ENCODE results near the gene LIMK2.
"Not testable (repeated sequence)": the region's sequence is repeated elsewhere in the genome, so short reads cannot be mapped to it uniquely, and the experiment has no call there.

Gene LIMK2

GRCh38 chr22:31211482-31211861 lies 626 bp upstream of the LIMK2 start:
- DNase-seq (ENCODE audit: low spot score): no peak

DNA sequence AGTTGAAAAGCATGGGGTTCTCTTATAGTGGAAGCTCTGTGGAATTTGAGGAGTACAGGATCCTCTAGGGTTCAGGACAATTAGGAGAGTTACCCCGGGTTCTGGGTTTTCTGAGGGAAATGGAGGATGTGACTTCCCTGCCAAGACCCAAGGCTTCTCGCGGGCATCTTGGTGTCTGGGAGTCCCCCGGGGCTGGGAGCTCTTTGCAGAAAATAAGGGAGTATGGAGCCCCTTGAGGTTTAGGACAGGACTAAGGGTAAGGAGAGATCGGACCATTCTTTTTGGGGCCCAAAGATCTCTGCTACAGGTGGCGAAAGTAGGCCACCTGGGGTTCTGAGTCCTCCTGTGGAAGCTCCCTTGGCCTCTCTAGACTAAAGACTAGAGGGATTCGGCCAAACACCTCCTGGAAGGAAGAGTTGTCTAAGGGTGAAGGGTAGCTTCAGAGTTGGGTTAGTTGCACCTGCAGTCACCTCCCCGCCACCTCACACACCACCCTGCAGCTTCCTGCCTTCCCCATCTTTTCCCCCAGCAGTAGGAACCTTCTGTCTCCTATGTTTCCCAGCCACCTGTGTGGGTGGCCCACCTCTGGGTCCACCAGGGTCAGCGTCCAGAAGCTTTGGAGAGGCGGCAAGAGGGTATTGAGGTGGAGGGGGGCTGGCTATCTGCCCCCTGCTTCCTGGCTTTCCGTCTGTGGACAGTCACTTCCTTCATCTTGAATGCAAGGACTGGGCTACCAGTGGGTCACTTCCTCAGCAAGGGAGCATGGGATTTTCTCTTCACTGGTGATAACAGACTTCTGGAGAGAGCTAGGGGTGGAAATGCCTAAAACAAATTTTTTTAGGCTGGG lies 908 bp downstream of the LIMK2 start:
- no peak for DNase-seq (ENCODE audit: low spot score)

DNA sequence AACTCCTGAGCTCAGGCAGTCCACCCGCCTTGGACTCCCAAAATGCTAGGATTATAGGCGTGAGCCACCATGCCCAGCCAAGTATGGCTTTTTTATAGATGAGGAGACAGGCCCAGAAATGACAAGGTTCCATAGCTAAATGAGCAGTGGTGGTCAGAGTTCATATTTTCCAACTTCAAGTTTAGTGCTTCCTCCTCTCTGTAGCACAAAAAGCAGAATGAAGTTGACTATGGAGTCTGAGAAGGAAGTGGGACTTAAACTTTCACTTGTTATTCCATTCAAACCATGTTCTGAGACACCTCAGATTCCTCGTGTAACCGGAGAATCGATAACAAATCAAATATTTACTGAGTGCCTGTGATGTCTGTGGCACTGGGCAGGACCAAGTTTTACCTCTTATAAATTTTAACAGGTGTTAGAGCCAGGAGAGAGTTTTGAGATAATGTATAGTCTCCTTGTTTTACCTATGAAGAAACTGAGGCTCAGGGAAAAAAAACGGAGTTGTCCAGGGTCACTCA lies 3.0 kb downstream of the LIMK2 start:
- no peak for DNase-seq (ENCODE audit: low spot score)

DNA sequence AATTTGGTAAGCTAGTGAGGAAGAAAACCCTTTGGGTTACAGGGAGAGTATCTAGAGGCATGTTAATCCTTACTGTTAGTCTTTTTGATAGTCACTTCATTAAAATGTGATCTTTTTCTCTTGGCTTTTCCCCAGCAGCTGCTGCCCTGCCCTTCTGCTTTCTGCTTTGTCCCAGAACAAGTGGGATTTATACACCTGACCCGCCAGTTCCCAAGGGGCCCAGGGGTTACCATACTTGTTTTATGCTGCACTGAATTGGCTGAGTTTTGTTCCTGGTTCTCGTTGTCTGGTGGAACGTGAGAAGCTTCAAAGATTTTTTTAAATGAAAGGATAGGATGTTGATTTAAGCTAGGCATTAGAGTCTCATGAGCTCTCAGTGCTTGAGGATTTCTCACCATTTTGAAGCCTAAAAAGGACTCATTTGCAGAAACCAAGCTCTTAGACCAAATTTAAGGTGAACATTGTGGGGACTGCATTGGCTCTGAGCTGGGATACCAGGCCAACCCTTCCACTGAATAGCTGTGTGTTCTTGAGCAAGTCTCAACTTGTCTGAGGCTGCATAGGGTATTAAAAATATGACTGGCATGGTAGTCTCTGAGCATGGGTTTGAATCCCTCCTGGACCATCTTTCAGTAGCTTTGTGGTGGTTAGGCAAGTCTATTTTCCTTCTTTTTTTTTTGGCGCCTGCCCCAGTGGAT lies 6.6 kb downstream of the LIMK2 start:
- no peak for DNase-seq (ENCODE audit: low spot score)

GRCh38 chr22:31221084-31221483 lies 9.0 kb downstream of the LIMK2 start:
- DNase-seq (ENCODE audit: low spot score): no peak

DNA sequence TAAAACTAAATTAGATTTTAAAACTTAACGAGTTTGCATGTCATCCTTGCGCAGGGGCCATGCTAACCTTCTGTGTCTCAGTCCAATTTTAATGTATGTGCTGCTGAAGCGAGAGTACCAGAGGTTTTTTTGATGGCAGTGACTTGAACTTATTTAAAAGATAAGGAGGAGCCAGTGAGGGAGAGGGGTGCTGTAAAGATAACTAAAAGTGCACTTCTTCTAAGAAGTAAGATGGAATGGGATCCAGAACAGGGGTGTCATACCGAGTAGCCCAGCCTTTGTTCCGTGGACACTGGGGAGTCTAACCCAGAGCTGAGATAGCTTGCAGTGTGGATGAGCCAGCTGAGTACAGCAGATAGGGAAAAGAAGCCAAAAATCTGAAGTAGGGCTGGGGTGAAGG lies 10.6 kb downstream of the LIMK2 start:
- no peak for DNase-seq (ENCODE audit: low spot score)

DNA sequence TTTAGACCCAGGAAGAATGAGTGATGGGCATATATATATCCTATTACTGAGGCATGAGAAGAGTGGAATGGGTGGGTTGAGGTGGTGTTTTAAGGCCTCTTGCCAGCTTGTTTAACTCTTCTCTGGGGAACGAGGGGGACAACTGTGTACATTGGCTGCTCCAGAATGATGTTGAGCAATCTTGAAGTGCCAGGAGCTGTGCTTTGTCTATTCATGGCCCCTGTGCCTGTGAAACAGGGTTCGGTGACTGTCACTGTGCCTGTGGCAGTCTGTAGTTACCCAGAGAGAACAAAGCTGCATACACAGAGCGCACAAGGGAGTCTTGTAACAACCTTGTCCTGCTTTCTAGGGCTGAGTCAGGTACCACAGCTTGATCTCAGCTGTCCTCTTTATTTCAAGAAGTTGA lies 11.7 kb downstream of the LIMK2 start:
- DNase-seq (ENCODE audit: low spot score): no peak

- not testable (repeated sequence) for DNase-seq (ENCODE audit: low spot score)
Measured at GRCh38 chr22:31224691-31225090, 12.6 kb downstream of the LIMK2 start.

DNA sequence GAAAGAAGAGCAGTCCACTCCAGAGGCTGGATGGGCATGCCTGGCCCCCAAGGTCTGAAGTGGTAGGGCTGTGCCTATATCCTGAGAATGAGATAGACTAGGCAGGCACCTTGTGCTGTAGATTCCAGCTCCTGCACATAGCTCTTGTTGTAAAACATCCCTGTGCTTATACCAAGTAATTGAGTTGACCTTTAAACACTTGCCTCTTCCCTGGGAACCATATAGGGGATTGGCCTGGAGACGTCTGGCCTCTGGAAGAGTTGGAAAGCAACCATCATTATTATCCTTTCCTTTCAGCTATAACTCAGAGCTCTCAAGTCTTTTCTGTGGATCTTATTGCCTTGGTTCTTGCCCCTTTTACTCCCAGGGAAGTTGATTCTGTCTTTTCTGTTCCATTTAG lies 15.1 kb downstream of the LIMK2 start:
- no peak for DNase-seq (ENCODE audit: low spot score)

DNA sequence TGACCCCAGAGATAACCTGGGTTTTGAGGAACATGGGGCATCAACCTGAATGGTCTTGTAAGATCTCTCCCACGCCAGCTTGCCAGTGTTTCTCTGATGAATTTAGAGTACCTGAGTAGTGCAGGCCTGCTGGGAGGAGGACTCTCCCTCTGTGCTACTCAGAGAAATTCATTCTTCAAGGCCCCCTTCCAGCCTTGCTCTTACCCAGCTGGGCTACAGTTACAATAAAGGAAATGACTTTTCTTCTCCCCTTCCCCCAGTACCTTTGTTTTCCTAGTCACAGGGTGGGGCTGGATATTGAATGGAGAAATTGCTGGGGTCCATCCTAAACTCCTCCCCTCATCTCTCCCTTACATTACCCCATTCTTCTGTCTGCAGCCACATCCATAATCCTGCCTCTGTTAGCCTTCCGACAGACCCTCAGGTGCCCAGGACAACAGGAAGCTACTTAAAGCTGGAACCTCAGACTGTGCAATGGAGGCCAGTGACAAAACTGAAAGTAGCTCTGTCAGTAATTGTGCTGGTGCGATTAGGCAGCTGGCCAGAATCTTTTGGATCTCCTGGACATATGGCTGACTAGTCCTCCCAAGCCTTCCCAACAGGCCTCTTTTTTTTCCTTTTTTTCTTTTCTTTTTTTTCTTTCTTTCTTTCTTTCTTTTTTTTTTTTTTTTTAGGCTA lies 17.4 kb downstream of the LIMK2 start:
- DNase-seq (ENCODE audit: low spot score): no peak

DNA sequence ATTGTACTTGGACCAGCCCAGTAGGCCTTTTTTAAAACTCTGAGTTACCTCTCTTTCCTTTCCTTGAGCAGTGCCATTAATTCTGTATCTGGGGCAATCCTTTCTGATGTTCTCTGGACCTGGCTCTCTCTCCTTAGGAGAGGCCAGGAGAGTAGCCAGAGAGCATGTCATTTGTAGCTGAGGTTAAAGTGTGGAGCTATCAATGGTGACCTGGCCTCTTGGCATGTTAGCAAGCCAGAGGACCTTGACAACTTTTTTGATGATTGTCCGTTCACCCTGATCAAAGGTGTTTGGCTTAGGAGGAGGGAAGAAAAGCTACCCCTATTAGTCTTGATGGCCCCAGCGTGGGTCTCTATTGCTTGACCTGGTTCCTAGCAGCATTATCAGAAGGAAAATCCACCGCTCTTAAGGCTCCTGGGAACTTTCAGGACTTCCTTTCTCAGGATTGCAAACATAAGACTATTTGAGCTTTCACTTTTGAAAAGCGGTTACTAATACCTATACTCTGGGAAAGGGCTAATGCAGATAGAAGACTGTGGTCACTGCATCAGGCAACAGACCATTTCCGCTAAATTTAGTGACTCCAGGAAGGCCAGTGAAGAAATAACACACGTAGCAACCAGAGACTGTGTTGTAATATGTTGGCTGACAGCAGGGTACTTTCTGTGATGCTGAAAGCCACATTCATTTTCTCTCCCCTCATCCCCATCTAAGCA lies 18.2 kb downstream of the LIMK2 start:
- no peak for DNase-seq (ENCODE audit: low spot score)

DNA sequence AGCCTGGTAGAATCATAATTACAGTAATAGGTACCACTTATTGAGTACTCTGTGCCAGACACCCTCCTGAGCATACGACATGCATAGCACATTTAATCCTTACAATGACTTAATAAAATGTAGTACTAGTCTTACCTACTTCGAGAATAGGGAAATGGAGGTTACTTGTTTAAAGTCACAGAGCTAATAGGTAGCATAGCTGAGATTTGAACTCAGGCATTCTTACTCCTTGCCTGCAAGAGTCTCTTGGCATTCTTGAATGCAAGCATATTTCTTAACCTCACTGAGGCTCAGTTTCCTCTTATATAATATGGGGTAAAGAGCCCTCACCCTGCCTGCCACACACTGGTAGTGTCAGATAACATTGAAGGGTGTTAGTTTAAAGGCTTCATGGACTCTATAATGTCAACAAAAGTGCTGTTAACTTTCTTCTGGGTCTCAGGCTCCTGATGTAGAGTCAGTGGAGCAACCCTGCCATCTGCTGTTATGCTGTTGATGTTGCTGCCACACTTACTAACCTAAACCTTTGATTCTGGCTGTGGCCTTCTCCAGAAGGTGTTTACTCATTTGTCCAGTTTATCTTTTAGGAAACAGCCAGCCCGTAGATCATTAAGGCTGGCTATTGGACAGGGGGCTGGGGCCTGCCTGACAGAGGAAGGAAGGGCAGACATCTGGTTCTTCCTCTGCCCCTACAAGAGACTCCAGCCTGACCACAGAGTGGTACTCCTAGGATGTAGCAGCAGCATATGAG lies 18.9 kb downstream of the LIMK2 start:
- DNase-seq (ENCODE audit: low spot score): no peak

DNA sequence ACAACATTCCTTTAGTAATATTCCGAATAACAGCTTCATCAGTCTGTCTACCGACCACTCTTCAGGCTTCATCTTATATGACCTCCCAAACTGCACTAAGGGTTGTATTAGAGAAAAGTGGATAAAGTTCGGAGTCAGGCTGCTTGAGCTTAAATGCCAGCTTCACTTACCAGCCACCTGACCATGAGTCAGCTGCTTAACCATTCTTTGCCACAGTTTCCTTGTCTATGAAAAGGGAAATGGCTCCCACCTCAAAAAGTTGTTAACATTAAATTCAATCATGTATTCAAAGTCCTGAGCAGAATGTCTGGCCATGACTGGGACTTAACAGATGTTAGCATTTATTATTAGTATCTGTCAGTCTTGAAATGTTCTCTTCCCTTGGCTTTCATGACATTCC lies 20.9 kb downstream of the LIMK2 start:
- DNase-seq (ENCODE audit: low spot score): no peak

- no peak for DNase-seq (ENCODE audit: low spot score)
Measured at GRCh38 chr22:31235081-31235480, 23.0 kb downstream of the LIMK2 start.

DNA sequence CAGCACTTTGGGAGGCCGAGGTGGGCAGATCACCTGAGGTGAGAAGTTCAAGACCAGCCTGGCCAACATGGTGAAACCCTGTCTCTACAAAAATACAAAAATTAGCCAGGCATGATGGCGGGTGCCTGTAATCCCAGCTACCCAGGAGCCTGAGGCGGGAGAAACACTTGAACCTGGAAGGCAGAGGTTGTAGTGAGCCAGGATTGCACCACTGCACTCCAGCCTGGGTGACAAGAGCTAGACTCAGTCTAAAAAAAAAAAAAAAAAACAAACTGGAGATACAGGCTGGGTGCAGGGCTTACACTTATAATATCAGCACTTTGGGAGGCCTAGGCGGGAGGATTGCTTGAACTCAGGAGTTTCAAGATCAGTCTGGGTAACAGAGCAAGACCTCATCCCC lies 23.9 kb downstream of the LIMK2 start:
- not testable (repeated sequence) for DNase-seq (ENCODE audit: low spot score)

DNA sequence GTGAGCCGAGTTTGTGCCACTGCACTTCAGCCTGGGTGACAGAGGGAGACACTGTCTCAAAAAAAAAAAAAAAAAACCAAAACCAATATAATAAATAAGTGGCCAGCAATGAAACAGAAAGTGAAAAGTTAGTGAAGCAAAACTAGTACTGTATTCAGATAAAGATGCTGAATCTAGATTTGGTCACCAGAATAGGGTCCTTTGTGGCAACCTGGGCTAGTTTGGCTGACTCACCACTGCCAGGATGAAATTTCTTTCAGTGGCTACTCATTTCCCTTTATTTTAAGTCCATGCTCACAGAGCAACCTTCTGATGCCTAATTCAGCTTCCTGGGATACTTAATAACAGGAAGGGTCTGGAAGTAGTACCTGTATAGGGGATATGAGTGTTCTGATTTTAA lies 26.0 kb downstream of the LIMK2 start:
- DNase-seq (ENCODE audit: low spot score): no peak

DNA sequence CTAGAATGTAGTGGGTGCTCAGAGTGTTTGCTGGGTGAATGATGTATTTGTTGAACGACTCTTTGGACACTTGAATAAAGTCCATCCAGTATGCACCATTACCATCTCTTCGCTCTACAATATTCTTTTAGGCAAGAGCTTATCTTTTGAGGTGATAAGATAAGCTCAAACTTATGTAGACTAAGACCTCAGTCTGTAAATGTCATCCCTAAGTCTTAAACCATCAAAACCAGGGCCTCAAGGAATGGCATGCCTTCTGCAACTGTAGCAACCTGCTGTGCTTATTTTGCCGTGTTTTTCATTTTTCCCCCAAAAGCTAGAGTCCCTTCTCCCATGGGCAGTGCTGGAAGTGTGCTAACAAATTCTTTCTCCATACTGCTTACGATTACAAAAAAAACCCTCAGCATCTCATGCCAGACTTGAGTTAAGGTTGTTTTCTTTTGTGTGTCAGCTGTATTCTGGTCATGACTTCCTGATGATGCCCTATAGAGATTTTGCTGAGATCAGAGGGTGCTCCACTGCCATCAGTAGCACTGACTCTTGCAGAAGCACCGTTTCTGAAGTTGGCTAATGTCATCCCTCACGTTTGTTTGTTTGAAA lies 27.8 kb downstream of the LIMK2 start:
- no peak for DNase-seq (ENCODE audit: low spot score)

GRCh38 chr22:31241200-31241599 lies 29.1 kb downstream of the LIMK2 start:
- DNase-seq (ENCODE audit: low spot score): no peak

DNA sequence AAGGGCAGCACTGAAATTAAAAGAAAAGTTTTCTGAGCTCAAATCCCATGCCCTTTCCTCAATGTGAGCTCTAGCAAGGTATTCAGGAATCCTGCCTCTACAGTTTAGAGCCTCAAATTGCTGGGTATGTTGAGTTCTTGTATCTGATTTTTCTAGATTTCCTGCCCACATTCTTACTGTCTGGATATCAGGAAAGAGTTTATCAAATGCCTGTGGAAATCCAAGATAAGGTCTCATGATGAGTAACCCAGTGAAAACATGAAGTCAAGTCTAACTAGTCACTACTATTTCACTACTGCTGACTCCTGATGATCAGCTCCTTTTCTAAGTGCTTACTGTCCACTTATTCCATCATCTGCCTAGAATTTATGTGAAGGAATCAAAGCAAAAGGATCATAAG lies 29.8 kb downstream of the LIMK2 start:
- DNase-seq (ENCODE audit: low spot score): no peak

- DNase-seq (ENCODE audit: low spot score): no peak
Measured at GRCh38 chr22:31243339-31244045, 31.4 kb downstream of the LIMK2 start.

Data from ecto neural progenitor cell (in vitro differentiated cells).